GM18873 (cell line): ENCODE data around the gene FAM222B.
"Not testable (repeated sequence)": the region's sequence is repeated elsewhere in the genome, so short reads cannot be mapped to it uniquely, and the experiment has no call there.

Source experiments
- ATAC-seq: cut with Tn5 transposase; IDR thresholded peaks from one replicate; pipeline ENCODE4 v1.9.1; 2021; ENCODE audit warnings: mild to moderate bottlenecking, moderate library complexity, moderate number of reproducible peaks; ENCODE audit not compliant: unreplicated experiment, low FRiP score

FAM222B gene

GRCh38 chr17:28747801-28748750, 94.5 kb downstream of the FAM222B start:
- ATAC-seq, result no peak

GRCh38 chr17:28747051-28747691, 95.4 kb downstream of the FAM222B start:
- ATAC-seq, result no peak

- ATAC-seq, result no peak
Measured at GRCh38 chr17:28746611-28747050, 96.0 kb downstream of the FAM222B start.

- ATAC-seq, result no peak
Measured at GRCh38 chr17:28745786-28746411, 96.7 kb downstream of the FAM222B start.

GRCh38 chr17:28744972-28745785, 97.4 kb downstream of the FAM222B start:
- ATAC-seq, result no peak

- no peak for ATAC-seq
Measured at GRCh38 chr17:28744104-28744971, 98.3 kb downstream of the FAM222B start.

GRCh38 chr17:28743243-28744103, 99.1 kb downstream of the FAM222B start, which contains the start of gene TRAF4:
TRAF4 (plus strand) TSS chr17:28744011; CDS start chr17:28744113, 102 bp downstream.
- ATAC-seq, result no peak

GRCh38 chr17:28741358-28742349, 100.9 kb downstream of the FAM222B start:
- ATAC-seq, result no peak

- no peak for ATAC-seq
Measured at GRCh38 chr17:28740406-28741357, 101.9 kb downstream of the FAM222B start.

- no peak for ATAC-seq
Measured at GRCh38 chr17:28738680-28739384, 103.8 kb downstream of the FAM222B start.

- peak; percentile 43 for ATAC-seq
Measured at GRCh38 chr17:28737770-28738679, 104.6 kb downstream of the FAM222B start.

- ATAC-seq, result no peak
Measured at GRCh38 chr17:28737316-28737715, 105.3 kb downstream of the FAM222B start.

GRCh38 chr17:28735913-28736769, 106.4 kb downstream of the FAM222B start:
- not testable (repeated sequence) for ATAC-seq
